Activated naive CD8-positive, alpha-beta T cell treated with anti-CD3 and anti-CD28 coated beads, Interleukin-2, amount 10 ng/mL, durations not matched to agents 7 days and 5 days (primary cell): ENCODE results near the gene LMOD3. TPM values are rescaled to one million over a fixed set of nuclear protein-coding genes. Genes with fewer than 3 reads are reported as not detected.

Source experiments
- ATAC-seq: fragments of 150-1000 bp; cut with Tn5 transposase; one replicate; pipeline ENCODE4 v1.10.0; 2021; ENCODE audit warnings: low read depth, moderate library complexity
- POLR2A ChIA-PET: fragments of 350-600 bp; sonication (Branson Sonifier 250); formaldehyde crosslinking; loops from one replicate; lab custom pipeline; 2021; ENCODE audit warnings: antibody characterized with exemption; lab: Charles Lee
- DNase-seq: peaks from one replicate; pipeline ENCODE4 v3.0.0; 2021
- H3K27ac Mint-ChIP-seq: one replicate; pipeline ENCODE4 v1.8.0; 2022; ENCODE audit warnings: mild to moderate bottlenecking, mixed read lengths
- H3K27me3 Mint-ChIP-seq: one replicate; pipeline ENCODE4 v1.8.0; 2022; ENCODE audit warnings: mild to moderate bottlenecking, moderate library complexity, mixed read lengths
- H3K36me3 Mint-ChIP-seq: one replicate; pipeline ENCODE4 v1.8.0; 2021; ENCODE audit warnings: mild to moderate bottlenecking, mixed read lengths
- H3K4me1 Mint-ChIP-seq: one replicate; pipeline ENCODE4 v1.8.0; 2021; ENCODE audit warnings: mixed read lengths
- H3K4me3 Mint-ChIP-seq: one replicate; pipeline ENCODE4 v1.8.0; 2022; ENCODE audit warnings: mild to moderate bottlenecking, moderate library complexity, mixed read lengths
- H3K9me3 Mint-ChIP-seq: one replicate; pipeline ENCODE4 v1.8.0; 2021; ENCODE audit warnings: mixed read lengths
- total RNA-seq, 2 experiments: library from RNA; stranded (reverse); gene quantifications; one replicate each; pipeline ENCODE4 v1.2.3, GENCODE V29; 2021

LMOD3 gene
- total RNA-seq, 2 experiments from 2014 or later: not detected

- Mint-ChIP-seq H3K27ac (peak within 1 kb of the TSS; percentile 97), H3K9me3 (no peaks in the 10 kb centered on the region)
- ATAC-seq: peak; percentile 70
These were observed 37.8 kb downstream of the LMOD3 start, which contains the start of gene ARL6IP5 for GRCh38 chr3:69084326-69085167. Gene ARL6IP5, plus strand, starts transcription at chr3:69084937. Its CDS starts 111 bp downstream, at chr3:69085048.

GRCh38 chr3:69082805-69083204, 39.6 kb downstream of the LMOD3 start:
- DNase-seq: no peak
- peaks cover 14% of the 10 kb centered on the region for H3K36me3 Mint-ChIP-seq
- H3K9me3 Mint-ChIP-seq: no peaks in the 10 kb centered on the region
- H3K4me3 Mint-ChIP-seq: peak overlapping the region; percentile 54
- POLR2A ChIA-PET: interaction anchor here (0.7 to 1.5 kb wide), 7 partner anchors 9 to 31 kb away, joined by 3 to 7 read pairs (median 4); partner anchors contain the start of gene TMF1
- H3K27ac Mint-ChIP-seq: peak overlapping the region; percentile 80
- H3K4me1 Mint-ChIP-seq: peaks cover 54% of the 10 kb centered on the region
- no peaks in the 10 kb centered on the region for H3K27me3 Mint-ChIP-seq
- ATAC-seq: peak; percentile 9

More at GRCh38 chr3:69084326-69085167, 37.8 kb downstream of the LMOD3 start, which contains the start of gene ARL6IP5:
- POLR2A ChIA-PET: interaction anchor here (0.6 to 4.8 kb wide), 10 partner anchors 10 to 115 kb away, joined by 3 to 60 read pairs (median 4); partner anchors contain the start of genes EOGT and TMF1
- Mint-ChIP-seq H3K27me3 (no peaks in the 10 kb centered on the region), H3K4me3 (peak within 1 kb of the TSS; percentile 99), H3K36me3 (peaks cover 16% of the 10 kb centered on the region), H3K4me1 (peaks cover 52% of the 10 kb centered on the region)
- peak; percentile 92 for DNase-seq

GRCh38 chr3:69082361-69082760, 40.0 kb downstream of the LMOD3 start:
- Mint-ChIP-seq H3K4me1 (peaks cover 57% of the 10 kb centered on the region), H3K9me3 (no peaks in the 10 kb centered on the region), H3K27me3 (no peaks in the 10 kb centered on the region), H3K27ac (peak overlapping the region; percentile 82), H3K4me3 (peak overlapping the region; percentile 54), H3K36me3 (peaks cover 16% of the 10 kb centered on the region)
- ATAC-seq (no peak), DNase-seq (no peak)
- POLR2A ChIA-PET: interaction anchor here (0.7 to 1.5 kb wide), 7 partner anchors 9 to 30 kb away, joined by 3 to 7 read pairs (median 4); partner anchors contain the start of gene TMF1

- POLR2A ChIA-PET: interaction anchor here (0.8 to 6.0 kb wide), 7 partner anchors 8 to 24 kb away, joined by 4 to 33 read pairs (median 7); no protein-coding TSS in a partner anchor
- no peak for ATAC-seq
- Mint-ChIP-seq H3K9me3 (no peaks in the 10 kb centered on the region), H3K36me3 (peaks cover 20% of the 10 kb centered on the region), H3K27ac (peak overlapping the region; percentile 82), H3K27me3 (no peaks in the 10 kb centered on the region), H3K4me3 (peak overlapping the region; percentile 22), H3K4me1 (peaks cover 56% of the 10 kb centered on the region)
- DNase-seq: no peak
These were observed 40.7 kb downstream of the LMOD3 start for GRCh38 chr3:69081583-69082262.

- Mint-ChIP-seq H3K27me3 (no peaks in the 10 kb centered on the region), H3K27ac (peak within 1 kb of the TSS; percentile 89), H3K36me3 (peaks cover 14% of the 10 kb centered on the region), H3K9me3 (no peaks in the 10 kb centered on the region), H3K4me1 (peaks cover 56% of the 10 kb centered on the region), H3K4me3 (peak within 1 kb of the TSS; percentile 86)
- ATAC-seq (peak; percentile 68), DNase-seq (peak; percentile 89)
- POLR2A ChIA-PET: interaction anchor here (2.1 to 6.0 kb wide), 5 partner anchors 9 to 28 kb away, joined by 7 to 33 read pairs (median 19); partner anchors contain the start of gene TMF1
These were observed 42.0 kb downstream of the LMOD3 start, which contains the start of gene UBA3 for GRCh38 chr3:69080233-69080920. Gene UBA3, minus strand, starts transcription at chr3:69080365. Its CDS starts 12 bp downstream, at chr3:69080353.

GRCh38 chr3:69079269-69080159, 42.9 kb downstream of the LMOD3 start:
- ATAC-seq: peak; percentile 19

GRCh38 chr3:69072928-69073327, 49.5 kb downstream of the LMOD3 start:
- POLR2A ChIA-PET: interaction anchor here (0.6 kb wide), 1 partner anchor 9 kb away, joined by 3 read pairs; no protein-coding TSS in a partner anchor
- Mint-ChIP-seq H3K9me3 (no peaks in the 10 kb centered on the region), H3K27me3 (no peaks in the 10 kb centered on the region), H3K36me3 (peaks cover 41% of the 10 kb centered on the region), H3K27ac (no peak overlapping the region), H3K4me3 (no peak overlapping the region), H3K4me1 (peaks cover 24% of the 10 kb centered on the region)
- no peak for ATAC-seq
- DNase-seq: no peak

More at GRCh38 chr3:69079269-69080159, 42.9 kb downstream of the LMOD3 start:
- peak overlapping the region; percentile 86 for H3K4me3 Mint-ChIP-seq
- H3K9me3 Mint-ChIP-seq: no peaks in the 10 kb centered on the region
- H3K4me1 Mint-ChIP-seq: peaks cover 53% of the 10 kb centered on the region
- DNase-seq: peak; percentile 58
- peaks cover 14% of the 10 kb centered on the region for H3K36me3 Mint-ChIP-seq
- H3K27me3 Mint-ChIP-seq: no peaks in the 10 kb centered on the region
- POLR2A ChIA-PET: interaction anchor here (1.5 to 6.0 kb wide), 6 partner anchors 9 to 27 kb away, joined by 5 to 33 read pairs (median 18); partner anchors contain the start of gene TMF1
- peak overlapping the region; percentile 89 for H3K27ac Mint-ChIP-seq

- H3K27ac Mint-ChIP-seq: peak overlapping the region; percentile 63
- H3K4me1 Mint-ChIP-seq: peaks cover 34% of the 10 kb centered on the region
- ATAC-seq (peak; percentile 70), DNase-seq (no peak)
- no peaks in the 10 kb centered on the region for H3K27me3 Mint-ChIP-seq
- H3K36me3 Mint-ChIP-seq: peaks cover 29% of the 10 kb centered on the region
- peak overlapping the region; percentile 37 for H3K4me3 Mint-ChIP-seq
- no peaks in the 10 kb centered on the region for H3K9me3 Mint-ChIP-seq
- POLR2A ChIA-PET: interaction anchor here (0.7 to 4.4 kb wide), 7 partner anchors 9 to 28 kb away, joined by 3 to 44 read pairs (median 5); partner anchors contain the start of genes ARL6IP5, TMF1 and UBA3
These were observed 56.3 kb downstream of the LMOD3 start for GRCh38 chr3:69066121-69066520.

GRCh38 chr3:69065318-69065964, 57.0 kb downstream of the LMOD3 start:
- H3K4me1 Mint-ChIP-seq: peaks cover 31% of the 10 kb centered on the region
- peak overlapping the region; percentile 63 for H3K27ac Mint-ChIP-seq
- peak overlapping the region; percentile 60 for H3K4me3 Mint-ChIP-seq
- POLR2A ChIA-PET: interaction anchor here (1.3 to 4.4 kb wide), 7 partner anchors 13 to 29 kb away, joined by 4 to 44 read pairs (median 8); partner anchors contain the start of genes ARL6IP5, TMF1 and UBA3
- peaks cover 29% of the 10 kb centered on the region for H3K36me3 Mint-ChIP-seq
- ATAC-seq (peak; percentile 77), DNase-seq (no peak)
- peaks cover 2% of the 10 kb centered on the region for H3K9me3 Mint-ChIP-seq
- H3K27me3 Mint-ChIP-seq: no peaks in the 10 kb centered on the region

GRCh38 chr3:69063636-69064035, 58.8 kb downstream of the LMOD3 start:
- peaks cover 41% of the 10 kb centered on the region for H3K4me1 Mint-ChIP-seq
- DNase-seq: no peak
- H3K27ac Mint-ChIP-seq: peak overlapping the region; percentile 82
- peaks cover 2% of the 10 kb centered on the region for H3K9me3 Mint-ChIP-seq
- POLR2A ChIA-PET: interaction anchor here (1.0 to 4.4 kb wide), 7 partner anchors 9 to 28 kb away, joined by 3 to 44 read pairs (median 11); partner anchors contain the start of genes ARL6IP5, TMF1 and UBA3
- ATAC-seq: no peak
- H3K36me3 Mint-ChIP-seq: peaks cover 40% of the 10 kb centered on the region
- H3K4me3 Mint-ChIP-seq: peak overlapping the region; percentile 61
- no peaks in the 10 kb centered on the region for H3K27me3 Mint-ChIP-seq

- POLR2A ChIA-PET: interaction anchor here (4.0 to 5.1 kb wide), 2 partner anchors 21 to 26 kb away, joined by 16 to 43 read pairs; partner anchors contain the start of genes ARL6IP5 and UBA3
- Mint-ChIP-seq H3K27ac (peak overlapping the region; percentile 92), H3K4me1 (peaks cover 41% of the 10 kb centered on the region), H3K27me3 (no peaks in the 10 kb centered on the region), H3K4me3 (no peak overlapping the region), H3K36me3 (peaks cover 46% of the 10 kb centered on the region), H3K9me3 (peaks cover 2% of the 10 kb centered on the region)
- DNase-seq: no peak
- ATAC-seq: no peak
These were observed 62.7 kb downstream of the LMOD3 start for GRCh38 chr3:69059688-69060087.
